HCT116 (cell line): Measurements from ENCODE around the gene AURKA. TPM values are rescaled to one million over a fixed set of nuclear protein-coding genes. Genes with fewer than 3 reads are reported as not detected.

ENCODE experiments used
- ATAC-seq: fragments of 200-7000 bp; cut with Tn5 transposase; 2 replicates; pipeline ENCODE4 v1.9.1; 2020; ENCODE audit warnings: mild to moderate bottlenecking, moderate library complexity
- BruUV-seq: library from RNA; stranded (reverse); fragments of 400-500 nt; replicated peaks from 2 replicates; lab custom pipeline; 2021; lab: Mats Ljungman, UMichigan
- CTCF ChIA-PET: fragments of 300-600 bp; sonication (Branson Sonifier 250); formaldehyde crosslinking; loops from one replicate; lab custom pipeline; 2021; ENCODE audit warnings: antibody characterized with exemption; lab: Charles Lee
- POLR2A ChIA-PET: fragments of 300-600, 350-600 bp; sonication (Branson Sonifier 250); formaldehyde crosslinking; loops from one replicate; lab custom pipeline; 2021; ENCODE audit warnings: antibody characterized with exemption; lab: Charles Lee
- RAD21 ChIA-PET, 2 experiments: fragments of 300-600 bp; sonication (Branson Sonifier 250); formaldehyde crosslinking; loops; one replicate each; lab custom pipeline; 2023; ENCODE audit warnings: low total read pairs in 2 of 2; ENCODE audit not compliant: uncharacterized antibody in 2 of 2, unreplicated experiment in 2 of 2, low non-redundant PET in 1 of 2; lab: Charles Lee
- DNase-seq: peaks from one replicate; pipeline ENCODE4 v3.0.0-alpha.2; 2010; ENCODE audit warnings: low read depth, low spot score
- H2AFZ ChIP-seq: fragments of 200-600 bp; shearing (Covaris generic), sonication (generic); 2 replicates; pipeline ENCODE4 v1.6.1; 2017; ENCODE audit warnings: low read depth, mixed run types, mixed read lengths, antibody characterized with exemption, low read length; ENCODE audit not compliant: poor library complexity, severe bottlenecking
- H3K27ac ChIP-seq: 2 replicates; pipeline ENCODE4 v1.5.1; 2012; ENCODE audit warnings: low read depth, low read length
- H3K27me3 ChIP-seq: fragments of 200-600 bp; sonication (generic); 2 replicates; pipeline ENCODE4 v1.6.1; 2016; ENCODE audit warnings: mixed run types, low read length, mixed read lengths; ENCODE audit not compliant: insufficient read depth
- H3K36me3 ChIP-seq, 2 experiments: fragments of 200-500 bp in 1 of 2; fragments of 200-600 bp in 1 of 2; sonication (Bioruptor generic) in 1 of 2; sonication (generic) in 1 of 2; 2 replicates each; pipeline versions ENCODE4 v1.5.1 to v1.6.1; 2014 to 2016; ENCODE audit warnings: low read length in 2 of 2, inconsistent platforms in 1 of 2, mixed read lengths in 1 of 2, mixed run types in 1 of 2; ENCODE audit not compliant: insufficient read depth in 2 of 2, control insufficient read depth in 1 of 2
- H3K4me1 ChIP-seq, 2 experiments: fragments of 200-600 bp in 1 of 2; sonication (generic) in 1 of 2; 2 replicates each; pipeline versions ENCODE4 v1.5.1 to v1.6.1; 2012 to 2017; ENCODE audit warnings: low read length in 2 of 2, inconsistent platforms in 1 of 2, mild to moderate bottlenecking in 1 of 2, mixed read lengths in 1 of 2, mixed run types in 1 of 2, moderate library complexity in 1 of 2; ENCODE audit not compliant: insufficient read depth in 2 of 2, control insufficient read depth in 1 of 2
- H3K4me2 ChIP-seq: fragments of 200-600 bp; sonication (generic); 2 replicates; pipeline ENCODE4 v1.6.1; 2017; ENCODE audit warnings: mixed run types, low read length, mixed read lengths
- H3K4me3 ChIP-seq, 2 experiments: fragments of 200-600 bp in 1 of 2; sonication (generic) in 1 of 2; replicated peaks in 1 of 2; 2 replicates each; pipeline ENCODE4 v1.5.1; 2011 to 2016; ENCODE audit warnings: low read length in 2 of 2, control low read depth in 1 of 2, low read depth in 1 of 2, mild to moderate bottlenecking in 1 of 2, mixed read lengths in 1 of 2, mixed run types in 1 of 2
- H3K79me2 ChIP-seq: fragments of 200-600 bp; sonication (generic); 2 replicates; pipeline ENCODE4 v1.6.1; 2017; ENCODE audit warnings: mild to moderate bottlenecking, mixed run types, low read length, moderate library complexity, mixed read lengths; ENCODE audit not compliant: insufficient read depth
- H3K9ac ChIP-seq: fragments of 200-600 bp; sonication (generic); 2 replicates; pipeline ENCODE4 v1.6.1; 2016; ENCODE audit warnings: low read length, mixed read lengths
- H3K9me2 ChIP-seq: fragments of 200-600 bp; sonication (generic), shearing (Covaris generic); 2 replicates; pipeline ENCODE4 v1.6.1; 2017; ENCODE audit warnings: mixed run types, mild to moderate bottlenecking, moderate library complexity; ENCODE audit not compliant: insufficient read depth
- H3K9me3 ChIP-seq, 2 experiments: fragments of 200-500 bp in 1 of 2; fragments of 200-600 bp in 1 of 2; sonication (Bioruptor generic) in 1 of 2; sonication (generic) in 1 of 2; 2 replicates each; pipeline ENCODE4 v1.6.1; 2014 to 2017; ENCODE audit warnings: low read length in 2 of 2, mixed read lengths in 2 of 2, inconsistent platforms in 1 of 2, low read depth in 1 of 2, mild to moderate bottlenecking in 1 of 2, mixed run types in 1 of 2, moderate library complexity in 1 of 2; ENCODE audit not compliant: control insufficient read depth in 1 of 2, insufficient read depth in 1 of 2
- H4K20me1 ChIP-seq: fragments of 200-600 bp; sonication (generic), shearing (Covaris generic); 2 replicates; pipeline ENCODE4 v1.6.1; 2017; ENCODE audit warnings: mixed run types, mild to moderate bottlenecking, moderate library complexity; ENCODE audit not compliant: insufficient read depth
- ATF3 ChIP-seq: IDR thresholded peaks from 2 replicates; pipeline ENCODE4 v1.6.1; 2012
- CBX3 ChIP-seq: IDR thresholded peaks from 2 replicates; pipeline ENCODE4 v1.6.1; 2012; ENCODE audit warnings: low read depth
- CEBPB ChIP-seq: IDR thresholded peaks from 2 replicates; pipeline ENCODE4 v1.6.1; 2012; ENCODE audit warnings: low read depth
- EGR1 ChIP-seq: IDR thresholded peaks from 2 replicates; pipeline ENCODE4 v1.6.1; 2012; ENCODE audit warnings: low read depth
- ELF1 ChIP-seq: IDR thresholded peaks from 2 replicates; pipeline ENCODE4 v1.6.1; 2012; ENCODE audit warnings: low read depth, borderline replicate concordance
- EZH2 ChIP-seq: fragments of 200-600 bp; sonication (generic); IDR thresholded peaks from 2 replicates; pipeline ENCODE4 v1.6.1; 2017; ENCODE audit warnings: antibody characterized with exemption, mixed run types
- EZH2phosphoT487 ChIP-seq: fragments of 200-600 bp; IDR thresholded peaks from 2 replicates; pipeline ENCODE4 v1.6.1; 2018; ENCODE audit warnings: antibody characterized with exemption, borderline replicate concordance
- FOSL1 ChIP-seq: IDR thresholded peaks from 2 replicates; pipeline ENCODE4 v1.6.1; 2012; ENCODE audit warnings: low read depth
- JUND ChIP-seq: IDR thresholded peaks from 2 replicates; pipeline ENCODE4 v1.6.1; 2012
- MAX ChIP-seq: IDR thresholded peaks from 2 replicates; pipeline ENCODE4 v1.6.1; 2012
- POLR2A ChIP-seq: IDR thresholded peaks from 2 replicates; pipeline ENCODE4 v1.7.0; 2011; ENCODE audit warnings: borderline replicate concordance; ENCODE audit not compliant: insufficient read depth, insufficient read length; ENCODE audit errors: extremely low read depth
- POLR2AphosphoS5 ChIP-seq: IDR thresholded peaks from 2 replicates; pipeline ENCODE4 v1.6.1; 2011; ENCODE audit warnings: mild to moderate bottlenecking, low read depth, low read length, moderate library complexity
- RAD21 ChIP-seq: IDR thresholded peaks from 2 replicates; pipeline ENCODE4 v1.6.1; 2012; ENCODE audit warnings: low read depth, mild to moderate bottlenecking
- REST ChIP-seq: IDR thresholded peaks from 2 replicates; pipeline ENCODE4 v1.6.1; 2012; ENCODE audit warnings: low read depth
- TCF7L2 ChIP-seq: IDR thresholded peaks from 2 replicates; pipeline ENCODE4 v1.7.0; 2011; ENCODE audit warnings: borderline replicate concordance, inconsistent platforms; ENCODE audit not compliant: insufficient read depth, insufficient read length; ENCODE audit errors: extremely low read depth
- YY1 ChIP-seq: IDR thresholded peaks from 2 replicates; pipeline ENCODE4 v1.6.1; 2011; ENCODE audit warnings: low read length, low read depth, moderate library complexity, mild to moderate bottlenecking; ENCODE audit not compliant: insufficient replicate concordance; ENCODE audit errors: extremely low read depth
- ZFX ChIP-seq: fragments of 450-650 bp; IDR thresholded peaks from 2 replicates; pipeline ENCODE4 v1.6.1; 2017
- ZNF274 ChIP-seq: fragments of 200-500 bp; sonication (Bioruptor generic); IDR thresholded peaks from 2 replicates; pipeline ENCODE4 v1.6.1; 2014; ENCODE audit warnings: mild to moderate bottlenecking, low read depth, low read length, inconsistent platforms
- intact Hi-C: fragments of 100-400 bp; cut with micrococcal nuclease; formaldehyde crosslinking; loops from 2 replicates; pipeline ENCODE4 v1.10.0; 2022
- total RNA-seq: library from RNA; stranded (reverse); gene quantifications from one replicate; pipeline ENCODE4 v1.2.1, GENCODE V29; 2021; ENCODE audit not compliant: unreplicated experiment
- TF ChIP-seq, protein P1 (sequence below), 3 experiments: fragments of 200-600 bp in 1 of 3; sonication (generic) in 1 of 3; IDR thresholded peaks in 2 of 3; conservative IDR thresholded peaks in 1 of 3; 2 replicates each; pipeline ENCODE4 v1.5.1; 2012 to 2017; ENCODE audit warnings: low read depth in 2 of 3, low read length in 2 of 3, antibody characterized with exemption in 1 of 3, borderline replicate concordance in 1 of 3, control low read depth in 1 of 3, mild to moderate bottlenecking in 1 of 3, mixed read lengths in 1 of 3, mixed run types in 1 of 3, moderate library complexity in 1 of 3; ENCODE audit not compliant: insufficient read depth in 1 of 3

Gene AURKA
- total RNA-seq, 1 experiment from 2014 or later, result 80.1 TPM

GRCh38 chr20:56323656-56324055 lies 68.4 kb downstream of the AURKA start:
- H3K36me3 ChIP-seq, result no peaks in the 10 kb centered on the region
- BruUV-seq, result no TSS peak
- H3K9me2 ChIP-seq, result no peaks in the 10 kb centered on the region
- H3K4me2 ChIP-seq, result no peak overlapping the region
- no peak overlapping the region for H3K4me3 ChIP-seq
- POLR2A ChIA-PET, result no interaction called here
- H3K79me2 ChIP-seq, result no peaks in the 10 kb centered on the region
- CTCF ChIA-PET, result no interaction called here
- no peak for ATAC-seq
- RAD21 ChIA-PET, result no interaction called here
- no peaks in the 10 kb centered on the region for H3K9me3 ChIP-seq
- no peak for TF ChIP-seq POLR2A
- no peak for TF ChIP-seq MAX
- TF ChIP-seq ATF3, result no peak
- no peak for TF ChIP-seq FOSL1
- no peak for TF ChIP-seq YY1
- no peak for TF ChIP-seq EZH2
- no peak for TF ChIP-seq ZFX
- TF ChIP-seq REST, result no peak
- no peak for TF ChIP-seq EGR1
- TF ChIP-seq RAD21, result no peak
- TF ChIP-seq, protein P1, sequence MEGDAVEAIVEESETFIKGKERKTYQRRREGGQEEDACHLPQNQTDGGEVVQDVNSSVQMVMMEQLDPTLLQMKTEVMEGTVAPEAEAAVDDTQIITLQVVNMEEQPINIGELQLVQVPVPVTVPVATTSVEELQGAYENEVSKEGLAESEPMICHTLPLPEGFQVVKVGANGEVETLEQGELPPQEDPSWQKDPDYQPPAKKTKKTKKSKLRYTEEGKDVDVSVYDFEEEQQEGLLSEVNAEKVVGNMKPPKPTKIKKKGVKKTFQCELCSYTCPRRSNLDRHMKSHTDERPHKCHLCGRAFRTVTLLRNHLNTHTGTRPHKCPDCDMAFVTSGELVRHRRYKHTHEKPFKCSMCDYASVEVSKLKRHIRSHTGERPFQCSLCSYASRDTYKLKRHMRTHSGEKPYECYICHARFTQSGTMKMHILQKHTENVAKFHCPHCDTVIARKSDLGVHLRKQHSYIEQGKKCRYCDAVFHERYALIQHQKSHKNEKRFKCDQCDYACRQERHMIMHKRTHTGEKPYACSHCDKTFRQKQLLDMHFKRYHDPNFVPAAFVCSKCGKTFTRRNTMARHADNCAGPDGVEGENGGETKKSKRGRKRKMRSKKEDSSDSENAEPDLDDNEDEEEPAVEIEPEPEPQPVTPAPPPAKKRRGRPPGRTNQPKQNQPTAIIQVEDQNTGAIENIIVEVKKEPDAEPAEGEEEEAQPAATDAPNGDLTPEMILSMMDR (IDR thresholded peaks at IDR 0.05 in 2 of 3, conservative IDR thresholded peaks at IDR 0.05 in 1 of 3; ENCODE audit: borderline replicate concordance in 1 of 3, insufficient read depth in 1 of 3, low read depth in 2 of 3, low read length in 2 of 3), result no peak
- TF ChIP-seq ZNF274, result no peak
- no peak for TF ChIP-seq POLR2AphosphoS5
- no peak for TF ChIP-seq TCF7L2
- TF ChIP-seq CEBPB, result no peak
- TF ChIP-seq CBX3, result no peak
- TF ChIP-seq JUND, result no peak
- TF ChIP-seq EZH2phosphoT487, result no peak
- no peak for TF ChIP-seq ELF1
- H2AFZ ChIP-seq, result no peak overlapping the region
- no peak for DNase-seq
- no peak overlapping the region for H3K27ac ChIP-seq
- no peaks in the 10 kb centered on the region for H3K4me1 ChIP-seq
- intact Hi-C loops, result no loop called here
- H3K9ac ChIP-seq, result no peak overlapping the region
- H3K27me3 ChIP-seq, result peaks cover 5% of the 10 kb centered on the region; the same call in 1 of the 2 replicates
- H4K20me1 ChIP-seq, result no peaks in the 10 kb centered on the region
